A172 (cell line): ENCODE measurements around the gene MYOD1. TPM values are rescaled to one million over a fixed set of nuclear protein-coding genes. Genes with fewer than 3 reads are reported as not detected.

ENCODE experiments used
- DNase-seq: peaks from one replicate; pipeline ENCODE4 v3.0.0-alpha.2; 2015; ENCODE audit warnings: low spot score
- total RNA-seq: library from RNA; depleted of rRNA; stranded (reverse); fragments of >200 nt; shearing (Covaris generic); gene quantifications from 2 replicates; pipeline ENCODE4 v1.2.3, GENCODE V29; 2014

Gene MYOD1
- total RNA-seq, 1 experiment from 2014 or later = not detected

GRCh38 chr11:17750013-17750800 lies 30.8 kb downstream of the MYOD1 start:
- no peak for DNase-seq

GRCh38 chr11:17750801-17751165 lies 31.4 kb downstream of the MYOD1 start:
- DNase-seq = no peak

GRCh38 chr11:17751558-17751957 lies 32.2 kb downstream of the MYOD1 start:
- no peak for DNase-seq

GRCh38 chr11:17752144-17752543 lies 32.8 kb downstream of the MYOD1 start:
- no peak for DNase-seq

- DNase-seq = no peak
These were observed 33.8 kb downstream of the MYOD1 start for GRCh38 chr11:17753153-17753552.

GRCh38 chr11:17753641-17754040 lies 34.3 kb downstream of the MYOD1 start:
- no peak for DNase-seq

GRCh38 chr11:17755891-17756290 lies 36.5 kb downstream of the MYOD1 start:
- DNase-seq = no peak

- peak; percentile 30 for DNase-seq
These were observed 41.0 kb downstream of the MYOD1 start for GRCh38 chr11:17760102-17761029.

GRCh38 chr11:17762309-17762974 lies 43.1 kb downstream of the MYOD1 start:
- DNase-seq = no peak

- DNase-seq = no peak
These were observed 43.9 kb downstream of the MYOD1 start for GRCh38 chr11:17763244-17763643.

- DNase-seq = no peak
These were observed 44.3 kb downstream of the MYOD1 start for GRCh38 chr11:17763703-17764102.

GRCh38 chr11:17764446-17765218 lies 45.3 kb downstream of the MYOD1 start:
- no peak for DNase-seq

GRCh38 chr11:17765356-17766072 lies 46.1 kb downstream of the MYOD1 start:
- no peak for DNase-seq

- DNase-seq = no peak
These were observed 46.6 kb downstream of the MYOD1 start for GRCh38 chr11:17766073-17766359.

- no peak for DNase-seq
These were observed 47.2 kb downstream of the MYOD1 start for GRCh38 chr11:17766590-17766989.

GRCh38 chr11:17767301-17767885 lies 48.0 kb downstream of the MYOD1 start:
- no peak for DNase-seq

GRCh38 chr11:17767914-17768313 lies 48.5 kb downstream of the MYOD1 start:
- DNase-seq = no peak

GRCh38 chr11:17768547-17768946 lies 49.2 kb downstream of the MYOD1 start:
- no peak for DNase-seq

- no peak for DNase-seq
These were observed 49.8 kb downstream of the MYOD1 start for GRCh38 chr11:17769218-17769617.

GRCh38 chr11:17770048-17770652 lies 50.8 kb downstream of the MYOD1 start:
- no peak for DNase-seq
